HepG2 (cell line): ENCODE results near the gene CMIP. TPM values are rescaled to one million over a fixed set of nuclear protein-coding genes. Genes with fewer than 3 reads are reported as not detected.

ENCODE experiments used
- DPF2 ChIP-seq: sonication (generic); formaldehyde crosslinking; IDR thresholded peaks from 2 replicates; pipeline ENCODE4 v1.4.0; 2020; ENCODE audit warnings: mild to moderate bottlenecking, low read depth, missing genetic modification reagents, borderline replicate concordance
- ETV6 ChIP-seq: sonication (generic); formaldehyde crosslinking; conservative IDR thresholded peaks from 2 replicates; pipeline ENCODE4 v1.4.0; 2020; ENCODE audit warnings: missing genetic modification reagents
- FOXA1 ChIP-seq, 2 experiments: fragments of 450-650 bp in 1 of 2; sonication (generic) in 1 of 2; formaldehyde crosslinking in 1 of 2; IDR thresholded peaks; 2 replicates each; pipeline versions ENCODE4 v1.4.0 to v1.6.1; 2016 to 2020; ENCODE audit warnings: missing genetic modification reagents in 1 of 2
- JUNB ChIP-seq: sonication (generic); formaldehyde crosslinking; IDR thresholded peaks from 2 replicates; pipeline ENCODE4 v1.8.0; 2022; ENCODE audit warnings: missing genetic modification reagents, mild to moderate bottlenecking, borderline replicate concordance
- MAF1 ChIP-seq: sonication (generic); formaldehyde crosslinking; IDR thresholded peaks from 2 replicates; pipeline ENCODE4 v1.5.0; 2020; ENCODE audit warnings: missing genetic modification reagents, borderline replicate concordance
- MAFF ChIP-seq: IDR thresholded peaks from 2 replicates; pipeline ENCODE4 v1.6.1; 2011; ENCODE audit warnings: low read depth, low read length, improper control_type of control experiment
- RFX1 ChIP-seq: fragments of 450-650 bp; IDR thresholded peaks from 2 replicates; pipeline ENCODE4 v1.6.1; 2017
- TAF1 ChIP-seq: sonication (generic); formaldehyde crosslinking; IDR thresholded peaks from 2 replicates; pipeline ENCODE4 v1.4.0; 2020; ENCODE audit warnings: missing genetic modification reagents
- TEAD3 ChIP-seq: optimal IDR thresholded peaks from 2 replicates; pipeline ENCODE3; 2016; ENCODE audit warnings: borderline replicate concordance
- ZFP62 ChIP-seq: sonication (generic); formaldehyde crosslinking; IDR thresholded peaks from 2 replicates; pipeline ENCODE4 v1.4.0; 2020; ENCODE audit warnings: missing genetic modification reagents
- ZMYM2 ChIP-seq: sonication (generic); formaldehyde crosslinking; IDR thresholded peaks from 2 replicates; pipeline ENCODE4 v1.8.0; 2022; ENCODE audit warnings: mild to moderate bottlenecking, missing genetic modification reagents
- ZNF225 ChIP-seq: sonication (generic); formaldehyde crosslinking; IDR thresholded peaks from 2 replicates; pipeline ENCODE4 v1.4.0; 2020; ENCODE audit warnings: mild to moderate bottlenecking, missing genetic modification reagents
- ZNF331 ChIP-seq: sonication (generic); formaldehyde crosslinking; IDR thresholded peaks from 2 replicates; pipeline ENCODE4 v1.4.0; 2020; ENCODE audit warnings: missing genetic modification reagents
- ZNF644 ChIP-seq: IDR thresholded peaks from 2 replicates; pipeline ENCODE4 v1.6.1; 2016; ENCODE audit warnings: low read depth
- ZNF761 ChIP-seq: sonication (generic); formaldehyde crosslinking; conservative IDR thresholded peaks from 2 replicates; pipeline ENCODE4 v1.4.0; 2020; ENCODE audit warnings: mild to moderate bottlenecking, missing genetic modification reagents
- polyA plus RNA-seq, 8 experiments: library from polyadenylated mRNA; depleted of rRNA in 3 of 8; stranded (reverse) in 7 of 8; unstranded in 1 of 8; fragments of >200 nt; fragmentation: Illumina TruSeq in 4 of 8; extraction: Trizol in 4 of 8; gene quantifications; 2 replicates each; pipeline versions ENCODE4 v1.2.1 to v1.2.3, GENCODE V29; 2011 to 2016; ENCODE audit warnings: low read depth in 4 of 8, missing spikeins in 1 of 8, mixed read lengths in 1 of 8; ENCODE audit not compliant: insufficient read depth in 1 of 8
- total RNA-seq, 5 experiments: library from RNA; depleted of rRNA; stranded (reverse); fragments of >200 nt; fragmentation: Illumina TruSeq; extraction: Trizol; gene quantifications; 2 replicates each; pipeline ENCODE4 v1.2.3, GENCODE V29; 2016; ENCODE audit warnings: low read depth in 1 of 5
- TF ChIP-seq, protein P1 (sequence below): sonication (generic); formaldehyde crosslinking; IDR thresholded peaks from 2 replicates; pipeline ENCODE4 v1.4.0; 2020; ENCODE audit warnings: mild to moderate bottlenecking, missing genetic modification reagents
- TF ChIP-seq, protein P2 (sequence below): sonication (generic); formaldehyde crosslinking; IDR thresholded peaks from 2 replicates; pipeline ENCODE4 v1.8.0; 2022; ENCODE audit warnings: missing genetic modification reagents, mild to moderate bottlenecking, moderate library complexity, borderline replicate concordance
- TF ChIP-seq, protein P3 (sequence below): sonication (generic); formaldehyde crosslinking; IDR thresholded peaks from 2 replicates; pipeline ENCODE4 v1.5.1; 2020; ENCODE audit warnings: mild to moderate bottlenecking, missing genetic modification reagents, borderline replicate concordance
- TF ChIP-seq, protein P4 (sequence below): sonication (generic); formaldehyde crosslinking; IDR thresholded peaks from 2 replicates; pipeline ENCODE4 v1.4.0; 2020; ENCODE audit warnings: mild to moderate bottlenecking, missing genetic modification reagents
- TF ChIP-seq, protein P5 (sequence below): sonication (generic); formaldehyde crosslinking; IDR thresholded peaks from 2 replicates; pipeline ENCODE4 v1.4.0; 2020; ENCODE audit warnings: missing genetic modification reagents, borderline replicate concordance

CMIP gene
- total and polyA plus RNA-seq, 2 of the 13 experiments (the other 11 are each of a cell fraction or from before 2014, with no cell fraction given), result 10.9 to 18.1 TPM

DNA sequence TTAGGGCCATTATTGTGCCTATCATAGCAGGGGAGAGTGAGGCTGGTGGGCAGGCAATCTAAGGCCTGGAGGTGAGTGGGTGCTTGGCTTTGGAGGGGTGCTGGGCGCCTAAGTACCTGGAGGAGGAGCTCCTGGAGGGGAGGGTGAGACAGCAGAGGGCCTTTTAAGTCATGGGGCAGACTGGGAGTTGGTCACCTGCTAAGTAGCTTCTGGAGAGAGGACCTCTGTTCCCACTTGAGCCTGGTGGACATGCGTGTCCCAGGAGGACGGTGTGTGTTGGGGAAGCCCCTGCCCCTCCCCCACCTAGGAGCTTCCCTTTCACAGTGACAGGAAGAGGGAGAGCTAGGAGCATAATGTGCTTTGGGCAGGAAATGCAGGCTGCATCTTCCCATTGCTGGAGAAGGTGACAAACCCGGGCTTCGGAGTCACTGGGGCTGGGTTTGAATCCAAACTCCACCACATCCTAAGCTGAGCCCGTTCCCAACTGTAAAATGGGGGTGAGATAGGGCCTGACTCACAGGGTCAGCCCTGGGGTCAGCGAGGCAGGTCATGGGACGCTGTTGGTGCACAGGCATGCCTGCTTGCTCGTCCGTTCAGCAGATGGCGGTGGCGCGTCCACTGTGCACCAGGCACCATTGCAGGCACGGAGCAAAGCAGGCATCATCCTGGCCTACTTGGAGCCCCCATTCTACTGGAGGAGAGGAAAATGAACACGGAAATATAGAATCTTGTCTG, 37.9 kb downstream of the CMIP start (continued):
- TF ChIP-seq, protein P1, sequence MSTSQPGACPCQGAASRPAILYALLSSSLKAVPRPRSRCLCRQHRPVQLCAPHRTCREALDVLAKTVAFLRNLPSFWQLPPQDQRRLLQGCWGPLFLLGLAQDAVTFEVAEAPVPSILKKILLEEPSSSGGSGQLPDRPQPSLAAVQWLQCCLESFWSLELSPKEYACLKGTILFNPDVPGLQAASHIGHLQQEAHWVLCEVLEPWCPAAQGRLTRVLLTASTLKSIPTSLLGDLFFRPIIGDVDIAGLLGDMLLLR (CRISPR knock-in tag), result peak; percentile 30; the same call in 1 of the 2 replicates
- TF ChIP-seq FOXA1 (IDR thresholded peaks at IDR 0.05), result no peak
- TF ChIP-seq FOXA1 (CRISPR knock-in tag; IDR thresholded peaks at IDR 0.05), result peak; percentile 19; the same call in 1 of the 2 replicates
- no peak for TF ChIP-seq ZNF331
- TF ChIP-seq, protein P2, sequence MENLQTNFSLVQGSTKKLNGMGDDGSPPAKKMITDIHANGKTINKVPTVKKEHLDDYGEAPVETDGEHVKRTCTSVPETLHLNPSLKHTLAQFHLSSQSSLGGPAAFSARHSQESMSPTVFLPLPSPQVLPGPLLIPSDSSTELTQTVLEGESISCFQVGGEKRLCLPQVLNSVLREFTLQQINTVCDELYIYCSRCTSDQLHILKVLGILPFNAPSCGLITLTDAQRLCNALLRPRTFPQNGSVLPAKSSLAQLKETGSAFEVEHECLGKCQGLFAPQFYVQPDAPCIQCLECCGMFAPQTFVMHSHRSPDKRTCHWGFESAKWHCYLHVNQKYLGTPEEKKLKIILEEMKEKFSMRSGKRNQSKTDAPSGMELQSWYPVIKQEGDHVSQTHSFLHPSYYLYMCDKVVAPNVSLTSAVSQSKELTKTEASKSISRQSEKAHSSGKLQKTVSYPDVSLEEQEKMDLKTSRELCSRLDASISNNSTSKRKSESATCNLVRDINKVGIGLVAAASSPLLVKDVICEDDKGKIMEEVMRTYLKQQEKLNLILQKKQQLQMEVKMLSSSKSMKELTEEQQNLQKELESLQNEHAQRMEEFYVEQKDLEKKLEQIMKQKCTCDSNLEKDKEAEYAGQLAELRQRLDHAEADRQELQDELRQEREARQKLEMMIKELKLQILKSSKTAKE (CRISPR knock-in tag), result 0 out of 2 replicates have a peak, but pooled peaks have one; percentile 20
- TF ChIP-seq, protein P3, sequence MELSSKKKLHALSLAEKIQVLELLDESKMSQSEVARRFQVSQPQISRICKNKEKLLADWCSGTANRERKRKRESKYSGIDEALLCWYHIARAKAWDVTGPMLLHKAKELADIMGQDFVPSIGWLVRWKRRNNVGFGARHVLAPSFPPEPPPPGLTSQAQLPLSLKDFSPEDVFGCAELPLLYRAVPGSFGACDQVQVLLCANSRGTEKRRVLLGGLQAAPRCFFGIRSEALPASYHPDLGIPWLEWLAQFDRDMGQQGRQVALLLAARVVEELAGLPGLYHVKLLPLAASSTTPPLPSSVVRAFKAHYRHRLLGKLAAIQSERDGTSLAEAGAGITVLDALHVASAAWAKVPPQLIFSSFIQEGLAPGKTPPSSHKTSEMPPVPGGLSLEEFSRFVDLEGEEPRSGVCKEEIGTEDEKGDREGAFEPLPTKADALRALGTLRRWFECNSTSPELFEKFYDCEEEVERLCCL (CRISPR knock-in tag), result no peak
- 0 out of 2 replicates have a peak, but pooled peaks have one; percentile 49 for TF ChIP-seq ZNF225 (CRISPR knock-in tag)
- TF ChIP-seq JUNB, result no peak
- TF ChIP-seq ZNF644, result no peak
- no peak for TF ChIP-seq DPF2
- no peak for TF ChIP-seq RFX1
- TF ChIP-seq ETV6 (CRISPR knock-in tag), result no peak
- TF ChIP-seq TEAD3 (CRISPR knock-in tag), result no peak
- TF ChIP-seq, protein P4, sequence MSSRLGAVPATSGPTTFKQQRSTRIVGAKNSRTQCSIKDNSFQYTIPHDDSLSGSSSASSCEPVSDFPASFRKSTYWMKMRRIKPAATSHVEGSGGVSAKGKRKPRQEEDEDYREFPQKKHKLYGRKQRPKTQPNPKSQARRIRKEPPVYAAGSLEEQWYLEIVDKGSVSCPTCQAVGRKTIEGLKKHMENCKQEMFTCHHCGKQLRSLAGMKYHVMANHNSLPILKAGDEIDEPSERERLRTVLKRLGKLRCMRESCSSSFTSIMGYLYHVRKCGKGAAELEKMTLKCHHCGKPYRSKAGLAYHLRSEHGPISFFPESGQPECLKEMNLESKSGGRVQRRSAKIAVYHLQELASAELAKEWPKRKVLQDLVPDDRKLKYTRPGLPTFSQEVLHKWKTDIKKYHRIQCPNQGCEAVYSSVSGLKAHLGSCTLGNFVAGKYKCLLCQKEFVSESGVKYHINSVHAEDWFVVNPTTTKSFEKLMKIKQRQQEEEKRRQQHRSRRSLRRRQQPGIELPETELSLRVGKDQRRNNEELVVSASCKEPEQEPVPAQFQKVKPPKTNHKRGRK (CRISPR knock-in tag), result 0 out of 2 replicates have a peak, but pooled peaks have one; percentile 31
- no peak for TF ChIP-seq TAF1 (CRISPR knock-in tag)
- no peak for TF ChIP-seq ZNF761
- TF ChIP-seq MAFF, result no peak
- no peak for TF ChIP-seq ZFP62 (CRISPR knock-in tag)
- TF ChIP-seq ZMYM2 (CRISPR knock-in tag), result peak; percentile 39; the same call in 1 of the 2 replicates
- TF ChIP-seq, protein P5, sequence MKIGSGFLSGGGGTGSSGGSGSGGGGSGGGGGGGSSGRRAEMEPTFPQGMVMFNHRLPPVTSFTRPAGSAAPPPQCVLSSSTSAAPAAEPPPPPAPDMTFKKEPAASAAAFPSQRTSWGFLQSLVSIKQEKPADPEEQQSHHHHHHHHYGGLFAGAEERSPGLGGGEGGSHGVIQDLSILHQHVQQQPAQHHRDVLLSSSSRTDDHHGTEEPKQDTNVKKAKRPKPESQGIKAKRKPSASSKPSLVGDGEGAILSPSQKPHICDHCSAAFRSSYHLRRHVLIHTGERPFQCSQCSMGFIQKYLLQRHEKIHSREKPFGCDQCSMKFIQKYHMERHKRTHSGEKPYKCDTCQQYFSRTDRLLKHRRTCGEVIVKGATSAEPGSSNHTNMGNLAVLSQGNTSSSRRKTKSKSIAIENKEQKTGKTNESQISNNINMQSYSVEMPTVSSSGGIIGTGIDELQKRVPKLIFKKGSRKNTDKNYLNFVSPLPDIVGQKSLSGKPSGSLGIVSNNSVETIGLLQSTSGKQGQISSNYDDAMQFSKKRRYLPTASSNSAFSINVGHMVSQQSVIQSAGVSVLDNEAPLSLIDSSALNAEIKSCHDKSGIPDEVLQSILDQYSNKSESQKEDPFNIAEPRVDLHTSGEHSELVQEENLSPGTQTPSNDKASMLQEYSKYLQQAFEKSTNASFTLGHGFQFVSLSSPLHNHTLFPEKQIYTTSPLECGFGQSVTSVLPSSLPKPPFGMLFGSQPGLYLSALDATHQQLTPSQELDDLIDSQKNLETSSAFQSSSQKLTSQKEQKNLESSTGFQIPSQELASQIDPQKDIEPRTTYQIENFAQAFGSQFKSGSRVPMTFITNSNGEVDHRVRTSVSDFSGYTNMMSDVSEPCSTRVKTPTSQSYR (CRISPR knock-in tag), result peak; percentile 76
- TF ChIP-seq MAF1 (CRISPR knock-in tag), result no peak
